GM23338 (cell line): ENCODE results near the gene PPP2R2B.

Experiments used
- CTCF ChIP-seq, 2 experiments: fragments of 200-600 bp in 1 of 2; sonication (generic) in 1 of 2; conservative IDR thresholded peaks; 2 replicates each; pipeline versions ENCODE4 v1.5.1 to v1.6.1; 2016 to 2017; ENCODE audit warnings: antibody characterized with exemption in 2 of 2, low read depth in 2 of 2, mild to moderate bottlenecking in 2 of 2, moderate library complexity in 1 of 2
- EZH2 ChIP-seq: fragments of 200-600 bp; sonication (generic); IDR thresholded peaks from one replicate; pipeline ENCODE4 v1.8.0; 2017; ENCODE audit warnings: antibody characterized with exemption, mild to moderate bottlenecking, low read depth; ENCODE audit not compliant: unreplicated experiment
- EZH2phosphoT487 ChIP-seq: fragments of 200-600 bp; sonication (generic); IDR thresholded peaks from one replicate; pipeline ENCODE4 v1.8.1; 2018; ENCODE audit warnings: antibody characterized with exemption; ENCODE audit not compliant: unreplicated experiment
- POLR2AphosphoS5 ChIP-seq: IDR thresholded peaks from 2 replicates; pipeline ENCODE4 v1.6.1; 2016; ENCODE audit warnings: antibody characterized with exemption, low read depth
- ZNF331 ChIP-seq: fragments of 250-450 bp; sonication (Bioruptor Pico); IDR thresholded peaks from 2 replicates; pipeline ENCODE4 v1.5.0; 2020; ENCODE audit warnings: low read depth, mild to moderate bottlenecking, moderate library complexity
- TF ChIP-seq, protein P1 (sequence below): IDR thresholded peaks from one replicate; pipeline ENCODE4 v1.6.1; 2018; ENCODE audit warnings: antibody characterized with exemption; ENCODE audit not compliant: unreplicated experiment

DNA sequence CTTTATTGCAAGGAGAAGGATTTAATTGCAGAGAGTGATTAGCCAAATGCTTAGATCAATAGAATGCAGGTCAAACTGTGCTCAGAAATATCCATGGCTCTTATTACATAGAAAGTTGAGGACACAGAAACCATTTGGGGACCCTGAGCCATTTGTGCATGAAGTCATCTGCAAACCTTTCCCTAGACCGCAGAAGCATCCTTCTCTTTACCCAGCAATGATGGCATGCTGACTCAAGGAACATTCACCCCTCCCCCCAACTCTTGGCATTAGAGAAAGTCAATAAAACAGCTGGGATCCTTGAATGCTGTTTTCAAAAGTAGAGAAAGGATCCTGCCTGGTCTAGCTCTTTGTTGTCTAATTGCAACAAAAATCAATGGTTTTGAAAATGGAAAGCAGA lies 73.5 kb downstream of the PPP2R2B start:
- TF ChIP-seq, protein P1, sequence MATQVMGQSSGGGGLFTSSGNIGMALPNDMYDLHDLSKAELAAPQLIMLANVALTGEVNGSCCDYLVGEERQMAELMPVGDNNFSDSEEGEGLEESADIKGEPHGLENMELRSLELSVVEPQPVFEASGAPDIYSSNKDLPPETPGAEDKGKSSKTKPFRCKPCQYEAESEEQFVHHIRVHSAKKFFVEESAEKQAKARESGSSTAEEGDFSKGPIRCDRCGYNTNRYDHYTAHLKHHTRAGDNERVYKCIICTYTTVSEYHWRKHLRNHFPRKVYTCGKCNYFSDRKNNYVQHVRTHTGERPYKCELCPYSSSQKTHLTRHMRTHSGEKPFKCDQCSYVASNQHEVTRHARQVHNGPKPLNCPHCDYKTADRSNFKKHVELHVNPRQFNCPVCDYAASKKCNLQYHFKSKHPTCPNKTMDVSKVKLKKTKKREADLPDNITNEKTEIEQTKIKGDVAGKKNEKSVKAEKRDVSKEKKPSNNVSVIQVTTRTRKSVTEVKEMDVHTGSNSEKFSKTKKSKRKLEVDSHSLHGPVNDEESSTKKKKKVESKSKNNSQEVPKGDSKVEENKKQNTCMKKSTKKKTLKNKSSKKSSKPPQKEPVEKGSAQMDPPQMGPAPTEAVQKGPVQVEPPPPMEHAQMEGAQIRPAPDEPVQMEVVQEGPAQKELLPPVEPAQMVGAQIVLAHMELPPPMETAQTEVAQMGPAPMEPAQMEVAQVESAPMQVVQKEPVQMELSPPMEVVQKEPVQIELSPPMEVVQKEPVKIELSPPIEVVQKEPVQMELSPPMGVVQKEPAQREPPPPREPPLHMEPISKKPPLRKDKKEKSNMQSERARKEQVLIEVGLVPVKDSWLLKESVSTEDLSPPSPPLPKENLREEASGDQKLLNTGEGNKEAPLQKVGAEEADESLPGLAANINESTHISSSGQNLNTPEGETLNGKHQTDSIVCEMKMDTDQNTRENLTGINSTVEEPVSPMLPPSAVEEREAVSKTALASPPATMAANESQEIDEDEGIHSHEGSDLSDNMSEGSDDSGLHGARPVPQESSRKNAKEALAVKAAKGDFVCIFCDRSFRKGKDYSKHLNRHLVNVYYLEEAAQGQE = no peak
- TF ChIP-seq CTCF (conservative IDR thresholded peaks at IDR 0.05; ENCODE audit: low read depth in 2 of 2) (no peak), EZH2 (no peak), POLR2AphosphoS5 (no peak), ZNF331 (CRISPR knock-in tag) (no peak), EZH2phosphoT487 (no peak)
